Central memory CD8-positive, alpha-beta T cell (primary cell): ENCODE measurements around the gene RPL10.

ENCODE experiments used
- ATAC-seq: fragments of 150-1000 bp; cut with Tn5 transposase; replicated peaks from 2 replicates; pipeline ENCODE4 v1.10.0; 2022; ENCODE audit warnings: mild to moderate bottlenecking, moderate FRiP score, moderate number of reproducible peaks; ENCODE audit not compliant: poor library complexity, severe bottlenecking; ENCODE audit errors: extremely low read depth
- DNase-seq, 2 donors: peaks; one replicate each; pipeline ENCODE4 v3.0.0; 2021; ENCODE audit warnings: low spot score in 2 of 2
- H3K27ac Mint-ChIP-seq: one replicate; pipeline ENCODE4 v1.8.0; 2022; ENCODE audit warnings: low read depth, mild to moderate bottlenecking, moderate library complexity, mixed read lengths
- H3K27me3 Mint-ChIP-seq: one replicate; pipeline ENCODE4 v1.8.0; 2022; ENCODE audit warnings: mixed read lengths
- H3K36me3 Mint-ChIP-seq: one replicate; pipeline ENCODE4 v1.8.0; 2022; ENCODE audit warnings: mild to moderate bottlenecking, moderate library complexity, mixed read lengths; ENCODE audit not compliant: insufficient read depth
- H3K4me1 Mint-ChIP-seq: one replicate; pipeline ENCODE4 v1.8.0; 2022; ENCODE audit warnings: mixed read lengths
- H3K4me3 Mint-ChIP-seq: one replicate; pipeline ENCODE4 v1.8.0; 2022; ENCODE audit warnings: mild to moderate bottlenecking, moderate library complexity, mixed read lengths
- H3K9me3 Mint-ChIP-seq: one replicate; pipeline ENCODE4 v1.8.0; 2022; ENCODE audit warnings: mixed read lengths

The RPL10 gene

GRCh38 chrX:154444755-154445246, 46.6 kb downstream of the RPL10 start:
- no peak for ATAC-seq

GRCh38 chrX:154445776-154446175, 47.6 kb downstream of the RPL10 start:
- Mint-ChIP-seq H3K9me3 (no peaks in the 10 kb centered on the region), H3K27ac (no peak overlapping the region), H3K27me3 (no peaks in the 10 kb centered on the region), H3K4me1 (peaks cover 14% of the 10 kb centered on the region), H3K4me3 (no peak overlapping the region), H3K36me3 (peaks cover 7% of the 10 kb centered on the region)
- ATAC-seq (no peak), DNase-seq (no peak)

More at GRCh38 chrX:154444755-154445246, 46.6 kb downstream of the RPL10 start:
- Mint-ChIP-seq H3K4me1 (peaks cover 14% of the 10 kb centered on the region), H3K9me3 (no peaks in the 10 kb centered on the region), H3K4me3 (no peak overlapping the region), H3K27ac (no peak overlapping the region), H3K27me3 (no peaks in the 10 kb centered on the region), H3K36me3 (peaks cover 9% of the 10 kb centered on the region)
- no peak for DNase-seq

GRCh38 chrX:154446430-154446829, 48.3 kb downstream of the RPL10 start:
- DNase-seq (no peak), ATAC-seq (no peak)
- H3K36me3 Mint-ChIP-seq: peaks cover 7% of the 10 kb centered on the region
- no peaks in the 10 kb centered on the region for H3K27me3 Mint-ChIP-seq
- no peak overlapping the region for H3K27ac Mint-ChIP-seq
- peaks cover 14% of the 10 kb centered on the region for H3K4me1 Mint-ChIP-seq
- H3K9me3 Mint-ChIP-seq: no peaks in the 10 kb centered on the region
- H3K4me3 Mint-ChIP-seq: no peak overlapping the region

GRCh38 chrX:154448484-154448883, 50.3 kb downstream of the RPL10 start:
- no peaks in the 10 kb centered on the region for H3K9me3 Mint-ChIP-seq
- no peak for DNase-seq
- H3K36me3 Mint-ChIP-seq: peaks cover 7% of the 10 kb centered on the region
- ATAC-seq: no peak
- peaks cover 11% of the 10 kb centered on the region for H3K4me1 Mint-ChIP-seq
- no peak overlapping the region for H3K4me3 Mint-ChIP-seq
- H3K27ac Mint-ChIP-seq: no peak overlapping the region
- H3K27me3 Mint-ChIP-seq: no peaks in the 10 kb centered on the region

- H3K36me3 Mint-ChIP-seq: peaks cover 7% of the 10 kb centered on the region
Observed at GRCh38 chrX:154449618-154450017, 51.4 kb downstream of the RPL10 start.

GRCh38 chrX:154450312-154450711, 52.1 kb downstream of the RPL10 start:
- Mint-ChIP-seq H3K27ac (no peak overlapping the region), H3K9me3 (no peaks in the 10 kb centered on the region), H3K36me3 (peaks cover 7% of the 10 kb centered on the region), H3K4me1 (peaks cover 10% of the 10 kb centered on the region), H3K27me3 (no peaks in the 10 kb centered on the region), H3K4me3 (no peak overlapping the region)
- DNase-seq (no peak), ATAC-seq (no peak)

More at GRCh38 chrX:154449618-154450017, 51.4 kb downstream of the RPL10 start:
- no peak overlapping the region for H3K4me3 Mint-ChIP-seq
- ATAC-seq (no peak), DNase-seq (no peak)
- peaks cover 10% of the 10 kb centered on the region for H3K4me1 Mint-ChIP-seq
- no peaks in the 10 kb centered on the region for H3K9me3 Mint-ChIP-seq
- no peak overlapping the region for H3K27ac Mint-ChIP-seq
- H3K27me3 Mint-ChIP-seq: no peaks in the 10 kb centered on the region
